ENCODE results near the gene IL1RN. TPM values are rescaled to one million over a fixed set of nuclear protein-coding genes. Genes with fewer than 3 reads are reported as not detected.

Gene IL1RN
- total RNA-seq, 1 donor, result not detected

- H3K9me3 ChIP-seq (ENCODE audit: low read depth, low read length), result no peaks in the 10 kb centered on the region
- no peaks in the 10 kb centered on the region for H3K79me2 ChIP-seq (ENCODE audit: insufficient read depth, low read length)
- DNase-seq (ENCODE audit: insufficient read length, low spot score, missing footprints), result peak; percentile 85
- H3K4me2 ChIP-seq (ENCODE audit: insufficient read depth, low read length), result no peak overlapping the region
- H3K27me3 ChIP-seq (ENCODE audit: insufficient read depth, low read length), result no peaks in the 10 kb centered on the region
- H3K27ac ChIP-seq (ENCODE audit: low read depth, low read length), result no peak overlapping the region
- H3K36me3 ChIP-seq (ENCODE audit: insufficient read depth, low read length), result no peaks in the 10 kb centered on the region
- H2AFZ ChIP-seq (ENCODE audit: low read length), result no peak overlapping the region
- H3K4me1 ChIP-seq (ENCODE audit: insufficient read depth, low read length), result no peaks in the 10 kb centered on the region
- no peak for TF ChIP-seq CTCF (IDR thresholded peaks at IDR 0.05; ENCODE audit: extremely low read depth, low read depth, low read length)
- H3K4me3 ChIP-seq (ENCODE audit: insufficient read depth, low read length), result no peak overlapping the region
- H4K20me1 ChIP-seq (ENCODE audit: insufficient read depth, low read length), result no peaks in the 10 kb centered on the region
These were observed 22.2 kb upstream of the IL1RN start for GRCh38 chr2:113105047-113105785.

GRCh38 chr2:113111121-113111520, 16.3 kb upstream of the IL1RN start:
- H3K27me3 ChIP-seq (ENCODE audit: insufficient read depth, low read length), result peaks cover 10% of the 10 kb centered on the region
- no peak overlapping the region for H3K27ac ChIP-seq (ENCODE audit: low read depth, low read length)
- no peaks in the 10 kb centered on the region for H3K79me2 ChIP-seq (ENCODE audit: insufficient read depth, low read length)
- H3K4me3 ChIP-seq (ENCODE audit: insufficient read depth, low read length), result no peak overlapping the region
- DNase-seq (ENCODE audit: insufficient read length, low spot score, missing footprints), result no peak
- H3K4me1 ChIP-seq (ENCODE audit: insufficient read depth, low read length), result no peaks in the 10 kb centered on the region
- no peak for TF ChIP-seq CTCF (IDR thresholded peaks at IDR 0.05; ENCODE audit: extremely low read depth, low read depth, low read length)
- H3K36me3 ChIP-seq (ENCODE audit: insufficient read depth, low read length), result no peaks in the 10 kb centered on the region
- H2AFZ ChIP-seq (ENCODE audit: low read length), result no peak overlapping the region
- no peaks in the 10 kb centered on the region for H4K20me1 ChIP-seq (ENCODE audit: insufficient read depth, low read length)
- H3K4me2 ChIP-seq (ENCODE audit: insufficient read depth, low read length), result no peak overlapping the region
- H3K9me3 ChIP-seq (ENCODE audit: low read depth, low read length), result no peaks in the 10 kb centered on the region

GRCh38 chr2:113111823-113112287, 15.5 kb upstream of the IL1RN start:
- no peaks in the 10 kb centered on the region for H4K20me1 ChIP-seq (ENCODE audit: insufficient read depth, low read length)
- no peaks in the 10 kb centered on the region for H3K9me3 ChIP-seq (ENCODE audit: low read depth, low read length)
- no peak for TF ChIP-seq CTCF (IDR thresholded peaks at IDR 0.05; ENCODE audit: extremely low read depth, low read depth, low read length)
- H2AFZ ChIP-seq (ENCODE audit: low read length), result no peak overlapping the region
- no peaks in the 10 kb centered on the region for H3K79me2 ChIP-seq (ENCODE audit: insufficient read depth, low read length)
- H3K4me3 ChIP-seq (ENCODE audit: insufficient read depth, low read length), result no peak overlapping the region
- no peak overlapping the region for H3K4me2 ChIP-seq (ENCODE audit: insufficient read depth, low read length)
- DNase-seq (ENCODE audit: insufficient read length, low spot score, missing footprints), result no peak
- H3K36me3 ChIP-seq (ENCODE audit: insufficient read depth, low read length), result no peaks in the 10 kb centered on the region
- H3K27me3 ChIP-seq (ENCODE audit: insufficient read depth, low read length), result peaks cover 10% of the 10 kb centered on the region
- no peak overlapping the region for H3K27ac ChIP-seq (ENCODE audit: low read depth, low read length)
- no peaks in the 10 kb centered on the region for H3K4me1 ChIP-seq (ENCODE audit: insufficient read depth, low read length)

- H3K4me2 ChIP-seq (ENCODE audit: insufficient read depth, low read length), result no peak overlapping the region
- TF ChIP-seq CTCF (IDR thresholded peaks at IDR 0.05; ENCODE audit: extremely low read depth, low read depth, low read length), result no peak
- H3K27me3 ChIP-seq (ENCODE audit: insufficient read depth, low read length), result peaks cover 10% of the 10 kb centered on the region
- no peaks in the 10 kb centered on the region for H3K79me2 ChIP-seq (ENCODE audit: insufficient read depth, low read length)
- H3K4me3 ChIP-seq (ENCODE audit: insufficient read depth, low read length), result no peak overlapping the region
- no peaks in the 10 kb centered on the region for H3K9me3 ChIP-seq (ENCODE audit: low read depth, low read length)
- no peak for DNase-seq (ENCODE audit: insufficient read length, low spot score, missing footprints)
- no peaks in the 10 kb centered on the region for H4K20me1 ChIP-seq (ENCODE audit: insufficient read depth, low read length)
- H3K27ac ChIP-seq (ENCODE audit: low read depth, low read length), result no peak overlapping the region
- H2AFZ ChIP-seq (ENCODE audit: low read length), result no peak overlapping the region
- peaks cover 4% of the 10 kb centered on the region for H3K4me1 ChIP-seq (ENCODE audit: insufficient read depth, low read length)
- H3K36me3 ChIP-seq (ENCODE audit: insufficient read depth, low read length), result no peaks in the 10 kb centered on the region
These were observed 15.0 kb upstream of the IL1RN start for GRCh38 chr2:113112441-113112840.
